Measurements from ENCODE around the gene SPACA9. TPM values are rescaled to one million over a fixed set of nuclear protein-coding genes. Genes with fewer than 3 reads are reported as not detected.

The SPACA9 gene
- total and polyA plus RNA-seq, 11 donors: 1.6 to 6.9 (median 4.6) TPM

DNA sequence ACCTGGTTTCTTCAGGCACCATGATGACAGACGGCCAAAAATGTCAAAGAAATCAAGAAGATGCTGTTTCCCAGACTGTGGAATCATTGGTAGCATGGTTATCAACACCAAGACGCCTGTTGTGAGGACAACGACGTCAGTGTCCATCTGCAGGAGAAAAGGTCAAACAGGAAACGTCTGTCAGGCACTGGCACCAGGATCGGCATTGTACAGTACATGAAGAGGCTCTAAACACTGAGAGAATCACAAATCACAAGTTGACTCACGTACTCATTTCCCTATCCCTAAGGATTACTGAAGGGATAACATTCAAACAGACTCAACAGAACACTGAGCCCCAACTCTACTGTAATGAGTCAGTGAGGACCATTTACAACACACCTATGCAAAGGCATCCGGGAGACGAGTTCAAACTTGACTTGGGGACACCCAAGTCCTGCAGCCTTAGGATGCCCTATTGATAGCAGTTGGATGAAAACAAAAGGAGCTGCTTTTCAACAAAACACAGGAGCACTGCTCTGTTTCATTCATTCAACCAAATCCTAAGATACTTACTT, 44.7 kb downstream of the SPACA9 start:
- Histone ChIP-seq H3K27ac (no peak overlapping the region), H3K36me3 (peaks cover 0 to 100% (median 99%) of the 10 kb centered on the region in 9 donors), H3K9me3 (no peaks in the 10 kb centered on the region), H3K27me3 (no peaks in the 10 kb centered on the region), H3K4me3 (no peak overlapping the region), H3K4me1 (peaks cover 0 to 13% (median 0%) of the 10 kb centered on the region in 12 donors)
- peak in 1 of 4 donors; percentile 10 for ATAC-seq
- 68 to 80% (median 69%) methylated on average over 9 of the region's 9 CpGs for WGBS, 4 donors
- no peak for TF ChIP-seq POLR2A (IDR thresholded peaks at IDR 0.05)
- TF ChIP-seq CTCF (IDR thresholded peaks at IDR 0.05): no peak
- intact Hi-C loops (cut with DNase I): no loop called here
- DNase-seq: no peak

DNA sequence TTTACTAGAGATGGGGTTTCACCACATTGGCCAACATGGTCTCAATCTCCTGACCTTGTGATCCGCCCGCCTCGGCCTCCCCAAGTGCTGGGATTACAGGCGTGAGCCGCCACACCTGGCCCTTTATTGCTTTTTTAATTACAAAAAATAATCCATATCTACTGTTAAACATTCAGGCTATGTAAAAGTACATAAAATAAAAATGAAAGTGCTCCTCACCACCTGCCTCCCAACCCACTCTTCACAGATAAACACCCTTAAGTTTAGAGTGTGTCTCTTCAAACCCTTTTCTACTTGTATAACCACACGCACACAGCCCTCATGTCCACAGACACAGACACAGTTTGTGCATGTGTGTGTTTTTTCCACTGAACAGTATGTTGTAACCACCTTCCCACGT, 49.0 kb downstream of the SPACA9 start:
- intact Hi-C loops (cut with DNase I): no loop called here
- peaks cover 0 to 92% (median 69%) of the 10 kb centered on the region in 9 donors for H3K36me3 ChIP-seq
- H3K27ac ChIP-seq: no peak overlapping the region
- 88 to 97% (median 93%) methylated on average over 7 of the region's 7 CpGs for WGBS, 4 donors
- no peaks in the 10 kb centered on the region for H3K27me3 ChIP-seq
- no peak for ATAC-seq
- H3K4me3 ChIP-seq: no peak overlapping the region
- no peaks in the 10 kb centered on the region for H3K9me3 ChIP-seq
- TF ChIP-seq CTCF (IDR thresholded peaks at IDR 0.05) (no peak), POLR2A (IDR thresholded peaks at IDR 0.05) (no peak)
- no peaks in the 10 kb centered on the region for H3K4me1 ChIP-seq
- no peak for DNase-seq

DNA sequence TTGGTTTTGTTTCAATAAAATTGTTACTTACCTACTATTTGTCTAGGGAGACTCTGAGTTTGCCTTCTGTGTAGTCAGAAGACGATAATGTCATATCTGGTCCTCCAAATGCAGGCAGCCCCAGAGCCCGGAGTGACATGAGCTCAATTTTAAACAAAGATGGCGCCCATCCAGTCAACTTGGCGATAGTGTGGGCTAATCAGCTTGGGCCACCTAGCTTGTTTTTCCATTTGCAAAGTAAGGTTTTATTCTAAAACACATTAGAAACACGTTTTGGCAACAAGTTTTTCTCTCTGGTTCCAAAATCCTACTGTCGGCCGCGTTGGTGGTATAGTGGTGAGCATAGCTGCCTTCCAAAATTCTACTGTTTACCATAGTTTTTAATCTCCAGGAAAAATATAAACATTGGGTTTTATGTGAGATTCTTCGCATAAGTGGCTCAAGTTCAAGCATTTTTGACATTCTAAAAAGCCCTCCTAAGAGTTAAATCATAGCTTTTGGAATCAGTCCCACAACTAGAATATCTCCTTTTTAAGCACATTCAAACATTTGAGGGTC, 52.6 kb downstream of the SPACA9 start:
- Histone ChIP-seq H3K4me3 (no peak overlapping the region), H3K27me3 (no peaks in the 10 kb centered on the region), H3K9me3 (no peaks in the 10 kb centered on the region), H3K36me3 (peaks cover 0 to 78% (median 42%) of the 10 kb centered on the region in 9 donors), H3K27ac (no peak overlapping the region), H3K4me1 (peaks cover 0 to 7% (median 0%) of the 10 kb centered on the region in 12 donors)
- WGBS, 4 donors: 90 to 96% (median 93%) methylated on average over 9 of the region's 9 CpGs
- no peak for DNase-seq
- no peak for ATAC-seq
- no peak for TF ChIP-seq POLR2A (IDR thresholded peaks at IDR 0.05)
- TF ChIP-seq CTCF (IDR thresholded peaks at IDR 0.05): no peak
- intact Hi-C loops (cut with DNase I): no loop called here

GRCh38 chr9:132935026-132935425, 56.3 kb downstream of the SPACA9 start:
- H3K36me3 ChIP-seq: peaks cover 0 to 41% (median 9%) of the 10 kb centered on the region in 9 donors
- intact Hi-C loops (cut with DNase I): loop anchor here in 1 of 10 donors (5.0 kb wide), 1 partner anchor 37 kb away; no protein-coding TSS in a partner anchor
- H3K4me3 ChIP-seq: no peak overlapping the region
- peaks cover 0 to 18% (median 4%) of the 10 kb centered on the region in 12 donors for H3K4me1 ChIP-seq
- WGBS, 4 donors: 80 to 85% (median 84%) methylated on average over 6 of the region's 6 CpGs
- no peaks in the 10 kb centered on the region for H3K9me3 ChIP-seq
- TF ChIP-seq CTCF (IDR thresholded peaks at IDR 0.05): no peak
- TF ChIP-seq POLR2A (IDR thresholded peaks at IDR 0.05): no peak
- H3K27me3 ChIP-seq: no peaks in the 10 kb centered on the region
- H3K27ac ChIP-seq: no peak overlapping the region
- DNase-seq (no peak), ATAC-seq (no peak)
